Smooth muscle cell (in vitro differentiated cells): ENCODE data around the gene DSCAML1. TPM values are rescaled to one million over a fixed set of nuclear protein-coding genes. Genes with fewer than 3 reads are reported as not detected.

Experiments used
- DNase-seq: peaks from one replicate; lab custom pipeline; 2025; ENCODE audit not compliant: unreplicated experiment; lab: John Stamatoyannopoulos, UW
- H2AFZ ChIP-seq: fragments of 200-600 bp; sonication (generic); 2 replicates; pipeline ENCODE4 v1.6.0; 2016; ENCODE audit warnings: antibody characterized with exemption, low read depth, mild to moderate bottlenecking
- H3F3A ChIP-seq: fragments of 200-600 bp; sonication (generic); 2 replicates; pipeline ENCODE4 v1.6.0; 2017; ENCODE audit warnings: antibody characterized with exemption, low read depth
- H3K27ac ChIP-seq: fragments of 200-600 bp; sonication (generic); 2 replicates; pipeline ENCODE4 v1.5.1; 2016; ENCODE audit warnings: low read depth, mild to moderate bottlenecking
- H3K27me3 ChIP-seq: fragments of 200-600 bp; sonication (generic); 2 replicates; pipeline ENCODE4 v1.6.1; 2016; ENCODE audit warnings: low read depth, mild to moderate bottlenecking
- H3K36me3 ChIP-seq: fragments of 200-600 bp; sonication (generic); 2 replicates; pipeline ENCODE4 v1.5.1; 2016; ENCODE audit warnings: low read depth
- H3K4me1 ChIP-seq: fragments of 200-600 bp; sonication (generic); 2 replicates; pipeline ENCODE4 v1.5.1; 2016; ENCODE audit warnings: low read depth
- H3K4me2 ChIP-seq: fragments of 200-600 bp; sonication (generic); 2 replicates; pipeline ENCODE4 v1.6.0; 2016; ENCODE audit warnings: mild to moderate bottlenecking
- H3K4me3 ChIP-seq: fragments of 200-600 bp; sonication (generic); 2 replicates; pipeline ENCODE4 v1.5.1; 2016; ENCODE audit warnings: mild to moderate bottlenecking
- H3K79me2 ChIP-seq: fragments of 200-600 bp; sonication (generic); 2 replicates; pipeline ENCODE4 v1.6.0; 2016; ENCODE audit warnings: low read depth, mild to moderate bottlenecking
- H3K9ac ChIP-seq: fragments of 200-600 bp; sonication (generic); 2 replicates; pipeline ENCODE4 v1.6.0; 2016; ENCODE audit warnings: low read depth
- H3K9me3 ChIP-seq: fragments of 200-600 bp; sonication (generic); replicated peaks from 2 replicates; pipeline ENCODE4 v1.5.1; 2016; ENCODE audit warnings: low read depth
- H4K20me1 ChIP-seq: fragments of 200-600 bp; sonication (generic); 2 replicates; pipeline ENCODE4 v1.6.0; 2016; ENCODE audit warnings: low read depth
- CTCF ChIP-seq: fragments of 200-600 bp; sonication (generic); IDR thresholded peaks from 2 replicates; pipeline ENCODE4 v1.5.1; 2017; ENCODE audit warnings: borderline replicate concordance, mild to moderate bottlenecking, antibody characterized with exemption; ENCODE audit not compliant: insufficient read depth, poor library complexity, severe bottlenecking
- WGBS: methylation state at CpG from one replicate; pipeline ENCODE4 v1.1.7; 2016; ENCODE audit warnings: low lambda C conversion rate; 5-methylcytosine and 5-hydroxymethylcytosine counted together
- polyA plus RNA-seq: library from polyadenylated mRNA; unstranded; fragments of >200 nt; fragmentation: Nextera tagmentation; extraction: Ambion mirVana; gene quantifications from 2 replicates; pipeline ENCODE4 v1.2.1, GENCODE V29; 2016
- total RNA-seq: library from RNA; depleted of rRNA; stranded (reverse); fragments of >200 nt; gene quantifications from 2 replicates; pipeline ENCODE4 v1.2.3, GENCODE V29; 2014

The DSCAML1 gene
- total and polyA plus RNA-seq, 2 experiments from 2014 or later = 0.22 TPM; not detected in 1

- Histone ChIP-seq H3K9me3 (no peaks in the 10 kb centered on the region), H3K9ac (no peak overlapping the region), H3K36me3 (no peaks in the 10 kb centered on the region), H2AFZ (no peak overlapping the region), H4K20me1 (no peaks in the 10 kb centered on the region), H3K4me3 (no peak overlapping the region), H3K27ac (no peak overlapping the region), H3K4me2 (no peak overlapping the region), H3K27me3 (peaks cover 17% of the 10 kb centered on the region), H3K79me2 (no peaks in the 10 kb centered on the region), H3F3A (no peaks in the 10 kb centered on the region), H3K4me1 (no peaks in the 10 kb centered on the region)
- DNase-seq = no peak
- 80% methylated on average over 23 of the region's 23 CpGs for WGBS
- TF ChIP-seq CTCF = no peak
Observed at GRCh38 chr11:117437041-117437790, 359.8 kb downstream of the DSCAML1 start.

- 86% methylated on average over 6 of the region's 6 CpGs for WGBS
- Histone ChIP-seq H2AFZ (no peak overlapping the region), H3K27ac (no peak overlapping the region), H3K4me2 (no peak overlapping the region), H4K20me1 (no peaks in the 10 kb centered on the region), H3K9ac (no peak overlapping the region), H3F3A (no peaks in the 10 kb centered on the region), H3K4me3 (no peak overlapping the region), H3K4me1 (no peaks in the 10 kb centered on the region), H3K79me2 (no peaks in the 10 kb centered on the region), H3K9me3 (no peaks in the 10 kb centered on the region), H3K36me3 (no peaks in the 10 kb centered on the region), H3K27me3 (peaks cover 17% of the 10 kb centered on the region)
- no peak for DNase-seq
- TF ChIP-seq CTCF = no peak
Observed at GRCh38 chr11:117435326-117435725, 361.7 kb downstream of the DSCAML1 start.

GRCh38 chr11:117434481-117434880 lies 362.5 kb downstream of the DSCAML1 start:
- Histone ChIP-seq H3K27ac (no peak overlapping the region), H2AFZ (no peak overlapping the region), H3K36me3 (no peaks in the 10 kb centered on the region), H3K9me3 (no peaks in the 10 kb centered on the region), H3F3A (no peaks in the 10 kb centered on the region), H3K4me1 (peaks cover 5% of the 10 kb centered on the region), H3K9ac (no peak overlapping the region), H3K4me3 (no peak overlapping the region), H3K4me2 (no peak overlapping the region), H3K79me2 (no peaks in the 10 kb centered on the region), H3K27me3 (peaks cover 17% of the 10 kb centered on the region), H4K20me1 (no peaks in the 10 kb centered on the region)
- 88% methylated on average over 1 of the region's 1 CpG for WGBS
- no peak for TF ChIP-seq CTCF
- DNase-seq = no peak

- no peaks in the 10 kb centered on the region for H3K36me3 ChIP-seq
- H3K27ac ChIP-seq = no peak overlapping the region
- H2AFZ ChIP-seq = no peak overlapping the region
- no peaks in the 10 kb centered on the region for H3K79me2 ChIP-seq
- H3F3A ChIP-seq = no peaks in the 10 kb centered on the region
- no peak overlapping the region for H3K4me2 ChIP-seq
- peaks cover 6% of the 10 kb centered on the region for H3K4me1 ChIP-seq
- H3K27me3 ChIP-seq = peaks cover 17% of the 10 kb centered on the region
- TF ChIP-seq CTCF = no peak
- H4K20me1 ChIP-seq = no peaks in the 10 kb centered on the region
- no peak for DNase-seq
- H3K9ac ChIP-seq = no peak overlapping the region
- H3K9me3 ChIP-seq = no peaks in the 10 kb centered on the region
- H3K4me3 ChIP-seq = no peak overlapping the region
Observed at GRCh38 chr11:117433717-117434116, 363.3 kb downstream of the DSCAML1 start.
